ENCODE results near the gene MAD2L2.

GRCh38 chr1:11682287-11682771 is 1.4 kb upstream of the MAD2L2 start:
- TF ChIP-seq CTCF (IDR thresholded peaks at IDR 0.05) = no peak
- TF ChIP-seq POLR2A (IDR thresholded peaks at IDR 0.05) = no peak

Measured in right lobe of liver (tissue), 4 donors.